IMR-90 (cell line): ENCODE measurements around the gene KLK12. TPM values are rescaled to one million over a fixed set of nuclear protein-coding genes. Genes with fewer than 3 reads are reported as not detected.

Source experiments
- ATAC-seq: fragments of 200-7000 bp; cut with Tn5 transposase; 2 replicates; pipeline ENCODE4 v1.9.1; 2020; ENCODE audit warnings: low read depth, mild to moderate bottlenecking, moderate library complexity
- BruUV-seq: library from RNA; stranded (reverse); fragments of 400-500 nt; replicated peaks from 2 replicates; lab custom pipeline; 2021; lab: Mats Ljungman, UMichigan
- CTCF ChIA-PET: fragments of 300-600 bp; formaldehyde crosslinking; extraction: SDS; loops from one replicate; lab custom pipeline; 2021; ENCODE audit warnings: antibody characterized with exemption; lab: Yijun Ruan, JAX
- POLR2A ChIA-PET: fragments of 300-600 bp; sonication (Branson Sonifier 250); formaldehyde crosslinking; loops from one replicate; lab custom pipeline; 2022; ENCODE audit warnings: antibody characterized with exemption; ENCODE audit not compliant: unreplicated experiment; lab: Charles Lee
- DNase-seq: peaks from one replicate; pipeline ENCODE4 v3.0.0; 2013
- H2AFZ ChIP-seq: replicated peaks from 2 replicates; pipeline ENCODE3; 2013; ENCODE audit warnings: low read length, mild to moderate bottlenecking; ENCODE audit not compliant: poor library complexity
- H2AK5ac ChIP-seq: 2 replicates; pipeline ENCODE4 v1.6.1; 2013; ENCODE audit warnings: low read depth, low read length, inconsistent platforms
- H2AK9ac ChIP-seq: replicated peaks from 2 replicates; pipeline ENCODE3; 2013; ENCODE audit warnings: mild to moderate bottlenecking, low read depth, low read length, moderate library complexity; ENCODE audit not compliant: poor library complexity
- H2BK120ac ChIP-seq: 2 replicates; pipeline ENCODE4 v1.6.1; 2013; ENCODE audit warnings: low read depth, low read length, inconsistent platforms
- H2BK15ac ChIP-seq: 3 replicates; pipeline ENCODE4 v1.6.1; 2013; ENCODE audit warnings: low read depth, low read length, inconsistent platforms
- H2BK20ac ChIP-seq: 2 replicates; pipeline ENCODE4 v1.6.1; 2013; ENCODE audit warnings: low read depth, mild to moderate bottlenecking, inconsistent platforms, low read length, moderate library complexity
- H2BK5ac ChIP-seq: 2 replicates; pipeline ENCODE4 v1.6.1; 2013; ENCODE audit warnings: mild to moderate bottlenecking, low read depth, low read length, inconsistent platforms; ENCODE audit not compliant: poor library complexity, severe bottlenecking
- H3K14ac ChIP-seq: replicated peaks from 2 replicates; pipeline ENCODE4 v1.6.1; 2013; ENCODE audit warnings: low read depth, low read length, inconsistent platforms
- H3K18ac ChIP-seq: 2 replicates; pipeline ENCODE4 v1.6.1; 2013; ENCODE audit warnings: low read depth, low read length, control low read depth
- H3K23ac ChIP-seq: 2 replicates; pipeline ENCODE4 v1.6.1; 2013; ENCODE audit warnings: low read depth, low read length, inconsistent platforms
- H3K27ac ChIP-seq: 2 replicates; pipeline ENCODE4 v1.5.1; 2013; ENCODE audit warnings: mild to moderate bottlenecking, control low read depth, low read length; ENCODE audit not compliant: insufficient read depth
- H3K27me3 ChIP-seq: 2 replicates; pipeline ENCODE4 v1.6.1; 2013; ENCODE audit warnings: low read length; ENCODE audit not compliant: control insufficient read depth, insufficient read depth
- H3K36me3 ChIP-seq: 2 replicates; pipeline ENCODE4 v1.6.1; 2013; ENCODE audit warnings: low read length, mixed read lengths; ENCODE audit not compliant: control insufficient read depth, insufficient read depth
- H3K4ac ChIP-seq: 2 replicates; pipeline ENCODE4 v1.6.1; 2013; ENCODE audit warnings: low read depth, low read length, inconsistent platforms
- H3K4me1 ChIP-seq: 2 replicates; pipeline ENCODE4 v1.6.1; 2013; ENCODE audit warnings: low read length, mixed read lengths; ENCODE audit not compliant: control insufficient read depth, insufficient read depth
- H3K4me2 ChIP-seq: 2 replicates; pipeline ENCODE4 v1.6.1; 2013; ENCODE audit warnings: low read depth, mild to moderate bottlenecking, control low read depth, low read length, moderate library complexity
- H3K4me3 ChIP-seq: 2 replicates; pipeline ENCODE4 v1.5.1; 2013; ENCODE audit warnings: low read depth, mild to moderate bottlenecking, control low read depth, low read length, moderate library complexity; ENCODE audit not compliant: insufficient read depth
- H3K56ac ChIP-seq: 2 replicates; pipeline ENCODE4 v1.6.1; 2013; ENCODE audit warnings: low read length, inconsistent platforms; ENCODE audit not compliant: insufficient read depth; ENCODE audit errors: extremely low read depth
- H3K79me1 ChIP-seq, 2 experiments: 2 replicates each; pipeline ENCODE4 v1.6.1; 2013; ENCODE audit warnings: low read length in 2 of 2, inconsistent platforms in 1 of 2, low read depth in 1 of 2
- H3K9ac ChIP-seq: 2 replicates; pipeline ENCODE4 v1.6.1; 2013; ENCODE audit warnings: low read depth, low read length, control low read depth
- H3K9me1 ChIP-seq: 2 replicates; pipeline ENCODE4 v1.6.1; 2013; ENCODE audit warnings: low read length, inconsistent platforms; ENCODE audit not compliant: insufficient read depth
- H3K9me3 ChIP-seq: 2 replicates; pipeline ENCODE4 v1.6.1; 2013; ENCODE audit warnings: low read length; ENCODE audit not compliant: control insufficient read depth, insufficient read depth
- H4K20me1 ChIP-seq: 2 replicates; pipeline ENCODE4 v1.6.1; 2013; ENCODE audit warnings: low read length, inconsistent platforms; ENCODE audit not compliant: insufficient read depth
- H4K5ac ChIP-seq: 2 replicates; pipeline ENCODE4 v1.6.1; 2013; ENCODE audit warnings: mild to moderate bottlenecking, low read depth, low read length, control low read depth
- H4K8ac ChIP-seq, 2 experiments: 2 replicates each; pipeline ENCODE4 v1.6.1; 2013; ENCODE audit warnings: low read depth in 2 of 2, low read length in 2 of 2, control low read depth in 1 of 2, inconsistent platforms in 1 of 2
- H4K91ac ChIP-seq: 2 replicates; pipeline ENCODE4 v1.6.1; 2013; ENCODE audit warnings: low read depth, low read length, inconsistent platforms; ENCODE audit not compliant: insufficient read depth
- BHLHE40 ChIP-seq: fragments of 150-350 bp; IDR thresholded peaks from 2 replicates; pipeline ENCODE4 v1.6.1; 2016; ENCODE audit warnings: mild to moderate bottlenecking, low read depth, low read length
- CEBPB ChIP-seq: IDR thresholded peaks from 2 replicates; pipeline ENCODE4 v1.6.1; 2012; ENCODE audit warnings: low read depth, low read length, improper control_type of control experiment
- CHD1 ChIP-seq: IDR thresholded peaks from 2 replicates; pipeline ENCODE4 v1.6.1; 2012; ENCODE audit warnings: low read depth, low read length, improper control_type of control experiment
- CTCF ChIP-seq: conservative IDR thresholded peaks from 2 replicates; pipeline ENCODE4 v1.5.1; 2012; ENCODE audit warnings: mild to moderate bottlenecking, low read depth, low read length, improper control_type of control experiment
- ELK1 ChIP-seq: fragments of 150-350 bp; IDR thresholded peaks from 2 replicates; pipeline ENCODE4 v1.6.1; 2016; ENCODE audit warnings: low read depth, mild to moderate bottlenecking, low read length, moderate library complexity, borderline replicate concordance
- FOS ChIP-seq: fragments of 150-350 bp; IDR thresholded peaks from 2 replicates; pipeline ENCODE4 v1.6.1; 2016; ENCODE audit warnings: low read depth, low read length
- MAFK ChIP-seq: IDR thresholded peaks from 2 replicates; pipeline ENCODE4 v1.6.1; 2012; ENCODE audit warnings: low read depth, low read length, improper control_type of control experiment
- MAZ ChIP-seq: IDR thresholded peaks from 2 replicates; pipeline ENCODE4 v1.6.1; 2012; ENCODE audit warnings: low read depth, mild to moderate bottlenecking, low read length, improper control_type of control experiment, moderate library complexity, borderline replicate concordance
- MXI1 ChIP-seq: IDR thresholded peaks from 2 replicates; pipeline ENCODE4 v1.6.1; 2012; ENCODE audit warnings: low read depth, mild to moderate bottlenecking, low read length, moderate library complexity, borderline replicate concordance
- NFE2L2 ChIP-seq: fragments of 150-350 bp; IDR thresholded peaks from 2 replicates; pipeline ENCODE4 v1.6.1; 2016; ENCODE audit warnings: low read depth, mild to moderate bottlenecking, low read length
- POLR2A ChIP-seq: IDR thresholded peaks from 2 replicates; pipeline ENCODE4 v1.6.1; 2012; ENCODE audit warnings: mild to moderate bottlenecking, low read depth, low read length
- RAD21 ChIP-seq: IDR thresholded peaks from 2 replicates; pipeline ENCODE4 v1.6.1; 2012; ENCODE audit warnings: low read length, improper control_type of control experiment
- RCOR1 ChIP-seq: IDR thresholded peaks from 2 replicates; pipeline ENCODE4 v1.6.1; 2012; ENCODE audit warnings: mild to moderate bottlenecking, low read length, improper control_type of control experiment; ENCODE audit not compliant: insufficient replicate concordance
- RFX5 ChIP-seq: IDR thresholded peaks from 2 replicates; pipeline ENCODE4 v1.8.0; 2012; ENCODE audit warnings: low read depth, mild to moderate bottlenecking, low read length, moderate library complexity
- SMC3 ChIP-seq: fragments of 150-350 bp; IDR thresholded peaks from 2 replicates; pipeline ENCODE4 v1.6.1; 2016; ENCODE audit warnings: low read depth, mild to moderate bottlenecking, antibody characterized with exemption, low read length, moderate library complexity
- USF2 ChIP-seq: fragments of 150-350 bp; IDR thresholded peaks from 2 replicates; pipeline ENCODE4 v1.6.1; 2017; ENCODE audit warnings: mild to moderate bottlenecking, antibody characterized with exemption, low read length, low read depth
- whole genome bisulfite sequencing, 2 experiments: methylation state at CpG; one replicate each; pipeline versions ENCODE4 v1.1.5 to v1.1.7; 2013; ENCODE audit warnings: missing lambda C conversion rate in 2 of 2; ENCODE audit not compliant: insufficient read length in 1 of 2; ENCODE audit errors: extremely low coverage in 2 of 2; 5-methylcytosine and 5-hydroxymethylcytosine counted together
- dilution Hi-C: fragments of 300-500 bp; cut with HindIII; formaldehyde crosslinking; loops from one replicate; pipeline ENCODE4 v1.14.3; 2018; ENCODE audit warnings: low sequenced_read_pairs; ENCODE audit not compliant: unreplicated experiment
- in situ Hi-C: fragments of 300-500 bp; cut with MboI; formaldehyde crosslinking; loops from 3 replicates; pipeline ENCODE4 v1.14.3; 2019; ENCODE audit warnings: low sequenced_read_pairs, inconsistent platforms, mixed read lengths
- intact Hi-C: fragments of 100-400 bp; cut with micrococcal nuclease; formaldehyde crosslinking; loops from 2 replicates; pipeline ENCODE4 v1.10.0; 2022
- polyA plus RNA-seq, 3 experiments: library from polyadenylated mRNA; depleted of rRNA; stranded (reverse); fragments of >200 nt; gene quantifications; 2 replicates each; pipeline ENCODE4 v1.2.3, GENCODE V29; 2012; ENCODE audit warnings: low replicate concordance in 1 of 3
- total RNA-seq: library from RNA; depleted of rRNA; stranded (reverse); fragments of >200 nt; gene quantifications from 2 replicates; pipeline ENCODE4 v1.2.3, GENCODE V29; 2012

Gene KLK12
- total and polyA plus RNA-seq, 2 of the 4 experiments (the other 2 are of a cell fraction) = not detected

GRCh38 chr19:51043497-51043896 lies 8.7 kb upstream of the KLK12 start:
- no TSS peak for BruUV-seq
- no peak overlapping the region for H3K27ac ChIP-seq
- no peaks in the 10 kb centered on the region for H3K79me1 ChIP-seq
- intact Hi-C loops (no loop called here), dilution Hi-C loops (no loop called here), in situ Hi-C loops (no loop called here)
- no peak overlapping the region for H2BK5ac ChIP-seq
- H2AK9ac ChIP-seq = no peak overlapping the region
- H3K9ac ChIP-seq = no peak overlapping the region
- no peak overlapping the region for H3K14ac ChIP-seq
- ChIA-PET POLR2A (no interaction called here), CTCF (no interaction called here)
- no peak overlapping the region for H3K18ac ChIP-seq
- H4K8ac ChIP-seq = no peak overlapping the region
- DNase-seq (no peak), ATAC-seq (no peak)
- WGBS, 2 experiments = no CpG with 5 or more reads among the region's 9 CpGs
- H3K23ac ChIP-seq = no peak overlapping the region
- no peak overlapping the region for H3K4me3 ChIP-seq
- H3K56ac ChIP-seq = no peak overlapping the region
- H3K4ac ChIP-seq = no peak overlapping the region
- H4K20me1 ChIP-seq = no peaks in the 10 kb centered on the region
- no peaks in the 10 kb centered on the region for H3K4me1 ChIP-seq
- H2BK15ac ChIP-seq = no peak overlapping the region
- no peaks in the 10 kb centered on the region for H3K27me3 ChIP-seq
- no peaks in the 10 kb centered on the region for H3K36me3 ChIP-seq
- H2BK20ac ChIP-seq = no peak overlapping the region
- no peak overlapping the region for H2AFZ ChIP-seq
- no peak overlapping the region for H4K91ac ChIP-seq
- H3K9me3 ChIP-seq = no peaks in the 10 kb centered on the region
- no peak overlapping the region for H4K5ac ChIP-seq
- H2BK120ac ChIP-seq = no peak overlapping the region
- no peak overlapping the region for H2AK5ac ChIP-seq
- no peak overlapping the region for H3K4me2 ChIP-seq
- H3K9me1 ChIP-seq = no peaks in the 10 kb centered on the region
- TF ChIP-seq FOS (no peak), CTCF (no peak), POLR2A (no peak), MXI1 (no peak), ELK1 (no peak), USF2 (no peak), RFX5 (no peak), BHLHE40 (no peak), SMC3 (no peak), NFE2L2 (no peak), MAFK (no peak), CEBPB (no peak), CHD1 (no peak), RAD21 (no peak), MAZ (no peak), RCOR1 (no peak)
